Heart right ventricle (tissue), 16 donors: ENCODE data around the gene GRIK2. TPM values are rescaled to one million over a fixed set of nuclear protein-coding genes. Genes with fewer than 3 reads are reported as not detected.

Source experiments
- ATAC-seq, 8 donors: fragments of 200-7000 bp; cut with Tn5 transposase; one replicate each; pipeline ENCODE4 v1.9.1; 2020; ENCODE audit warnings: mild to moderate bottlenecking in 8 of 8, moderate library complexity in 8 of 8, moderate number of reproducible peaks in 1 of 8
- DNase-seq, 2 donors: peaks; one replicate each; pipeline ENCODE4 v3.0.0-alpha.2; 2020
- H3K27ac ChIP-seq, 10 donors: fragments of 200-600 bp; sonication (generic) in 2 of 10; one replicate each; pipeline versions ENCODE4 v1.5.0 to v1.8.0; 2020 to 2022; ENCODE audit warnings: mild to moderate bottlenecking in 3 of 10
- H3K27me3 ChIP-seq, 7 donors: fragments of 200-600 bp; one replicate each; pipeline ENCODE4 v1.8.0; 2021 to 2022; ENCODE audit warnings: mild to moderate bottlenecking in 2 of 7
- H3K36me3 ChIP-seq, 9 donors: fragments of 200-600 bp; sonication (generic) in 1 of 9; one replicate each; pipeline versions ENCODE4 v1.5.0 to v1.8.0; 2020 to 2022; ENCODE audit warnings: mild to moderate bottlenecking in 2 of 9
- H3K4me1 ChIP-seq, 9 donors: fragments of 200-600 bp; sonication (generic) in 1 of 9; one replicate each; pipeline versions ENCODE4 v1.5.0 to v1.8.0; 2020 to 2022; ENCODE audit warnings: mild to moderate bottlenecking in 4 of 9
- H3K4me3 ChIP-seq, 10 donors: fragments of 200-600 bp; sonication (generic) in 2 of 10; one replicate each; pipeline versions ENCODE4 v1.5.0 to v1.8.0; 2020 to 2022; ENCODE audit warnings: mild to moderate bottlenecking in 7 of 10, moderate library complexity in 2 of 10
- H3K9me3 ChIP-seq, 11 donors: fragments of 200-600 bp in 10 of 11; sonication (generic) in 2 of 11; one replicate each; pipeline versions ENCODE4 v1.5.0 to v1.8.0; 2013 to 2022; ENCODE audit warnings: mild to moderate bottlenecking in 2 of 11, control low read depth in 1 of 11, moderate library complexity in 1 of 11
- WGBS, 2 donors: extraction: QIAGEN DNeasy Blood & Tissue Kit; methylation state at CpG; one replicate each; pipeline ENCODE4 v1.1.7; 2013; ENCODE audit warnings: inconsistent platforms in 1 of 2; 5-methylcytosine and 5-hydroxymethylcytosine counted together
- intact Hi-C, 10 donors: fragments of 100-400 bp; cut with DNase I; formaldehyde crosslinking; loops; one replicate each; pipeline versions ENCODE4 v1.11.1 to v1.14.2; 2022
- polyA plus RNA-seq, 2 donors: library from polyadenylated mRNA; stranded (reverse); fragments of 200-250 nt; gene quantifications; one replicate each; pipeline ENCODE4 v1.2.3, GENCODE V29; 2013
- total RNA-seq, 10 donors: library from RNA; stranded (reverse); fragmentation: NEBNext Ultra II Directional in 3 of 10; extraction: Animal tissue kit (Norgen Biotek cat#: 25700) in 3 of 10; gene quantifications; one replicate each; pipeline versions ENCODE4 v1.2.1 to v1.2.4, GENCODE V29; 2021 to 2023
- TF ChIP-seq, protein P1 (sequence below), 9 donors: fragments of 200-600 bp; sonication (generic) in 2 of 9; IDR thresholded peaks; one replicate each; pipeline versions ENCODE4 v1.5.0 to v1.8.0; 2021 to 2022; ENCODE audit warnings: antibody characterized with exemption in 9 of 9, mild to moderate bottlenecking in 5 of 9, moderate library complexity in 1 of 9
- donor health status: Arrhythmogenic right ventricular cardiomyopathy.
- donor health status: ischemic (EF 13 %, LVEDD 7.1; RV severe dilation, severe dysfunction).
- donor health status: healthy with polysubstance abuse.
- donor health status: DM: no; HTN: yes; CAD: no.
- donor health status: DM: no; HTN: no; CAD: no.
- donor health status: ischemic (EF 25% LVEDD 6.9; RV normal size, moderate dysfunction).
- donor health status: ischemic (EF 25% LVEDD 5.7; RV mildly dilated, moderate dysfunction).
- donor health status: healthy.
- donor health status: DM: yes; HTN: yes; CAD: no.
- donor health status: Ischemic cardiomyopathy.
- donor health status: ischemic (EF 35%, LVEDD 5.7; RV mildly dilated, moderate dysfunction).
- donor health status: nonischemic (EF 11% LVEDD 7.7; RV severe dilation, severe dysfunction).
- donor health status: DM: yes; HTN: yes; CAD: no.
- donor health status: PGD.
- donor health status: ischemic (EF 29% LVEDD 5.4; RV normal size, mild dysfunction).
- donor health status: nonischemic (EF 23%, LVEDD 6.1; RV moderate dilation, normal function).

The GRIK2 gene
- total and polyA plus RNA-seq, 12 donors: 0.13 to 7.0 (median 2.5) TPM

DNA sequence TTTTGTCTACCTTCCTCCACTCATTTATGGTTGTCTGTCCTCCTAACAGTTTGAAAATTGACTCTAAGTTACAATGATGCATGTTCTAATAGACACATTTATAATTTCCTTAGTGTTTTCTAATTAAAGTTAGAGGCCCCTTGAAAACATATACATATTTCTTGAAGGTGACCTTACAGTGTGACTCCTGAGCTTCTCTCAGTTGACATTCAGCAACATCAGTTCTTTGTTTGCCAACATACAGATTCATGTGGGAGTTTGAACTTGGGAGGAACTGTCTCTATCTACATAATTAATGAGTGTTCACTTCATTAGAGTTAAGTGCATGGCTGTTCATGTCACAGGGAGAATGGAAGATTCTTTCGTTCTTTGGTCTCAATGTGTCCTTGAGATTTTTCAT lies 658.2 kb downstream of the GRIK2 start:
- no peak overlapping the region for H3K27ac ChIP-seq
- peaks cover 0 to 16% (median 0%) of the 10 kb centered on the region in 11 donors for H3K9me3 ChIP-seq
- H3K27me3 ChIP-seq: no peaks in the 10 kb centered on the region
- no peaks in the 10 kb centered on the region for H3K4me1 ChIP-seq
- no peak overlapping the region for H3K4me3 ChIP-seq
- WGBS, 2 donors: 84 to 85% methylated on average over 1 of the region's 1 CpG
- DNase-seq: no peak
- H3K36me3 ChIP-seq: no peaks in the 10 kb centered on the region
- intact Hi-C loops: no loop called here
- TF ChIP-seq, protein P1, sequence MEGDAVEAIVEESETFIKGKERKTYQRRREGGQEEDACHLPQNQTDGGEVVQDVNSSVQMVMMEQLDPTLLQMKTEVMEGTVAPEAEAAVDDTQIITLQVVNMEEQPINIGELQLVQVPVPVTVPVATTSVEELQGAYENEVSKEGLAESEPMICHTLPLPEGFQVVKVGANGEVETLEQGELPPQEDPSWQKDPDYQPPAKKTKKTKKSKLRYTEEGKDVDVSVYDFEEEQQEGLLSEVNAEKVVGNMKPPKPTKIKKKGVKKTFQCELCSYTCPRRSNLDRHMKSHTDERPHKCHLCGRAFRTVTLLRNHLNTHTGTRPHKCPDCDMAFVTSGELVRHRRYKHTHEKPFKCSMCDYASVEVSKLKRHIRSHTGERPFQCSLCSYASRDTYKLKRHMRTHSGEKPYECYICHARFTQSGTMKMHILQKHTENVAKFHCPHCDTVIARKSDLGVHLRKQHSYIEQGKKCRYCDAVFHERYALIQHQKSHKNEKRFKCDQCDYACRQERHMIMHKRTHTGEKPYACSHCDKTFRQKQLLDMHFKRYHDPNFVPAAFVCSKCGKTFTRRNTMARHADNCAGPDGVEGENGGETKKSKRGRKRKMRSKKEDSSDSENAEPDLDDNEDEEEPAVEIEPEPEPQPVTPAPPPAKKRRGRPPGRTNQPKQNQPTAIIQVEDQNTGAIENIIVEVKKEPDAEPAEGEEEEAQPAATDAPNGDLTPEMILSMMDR (IDR thresholded peaks at IDR 0.05): no peak
- no peak for ATAC-seq

DNA sequence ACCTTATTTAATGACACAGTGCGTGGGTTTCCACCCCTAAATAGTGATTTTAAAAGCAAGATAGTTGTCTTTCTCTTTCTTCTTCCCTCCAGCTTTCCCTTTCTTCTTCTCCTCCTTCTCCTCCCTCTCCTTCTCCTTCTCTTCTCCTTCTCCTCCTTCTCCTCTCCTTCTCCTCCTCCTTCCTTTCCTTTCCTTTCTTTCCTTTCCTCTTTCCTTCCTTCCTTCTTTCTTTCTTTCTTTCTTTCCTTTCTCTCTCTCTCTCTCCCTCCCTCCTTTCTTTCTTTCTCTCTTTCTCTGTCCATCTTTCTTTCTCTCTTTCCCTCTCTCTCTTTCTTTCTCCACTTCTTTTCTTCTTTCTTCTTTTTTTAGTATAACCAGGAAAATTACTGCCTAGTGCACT lies 670.6 kb downstream of the GRIK2 start:
- intact Hi-C loops: no loop called here
- Histone ChIP-seq H3K4me1 (no peaks in the 10 kb centered on the region), H3K4me3 (no peak overlapping the region), H3K9me3 (no peaks in the 10 kb centered on the region), H3K27me3 (no peaks in the 10 kb centered on the region), H3K36me3 (no peaks in the 10 kb centered on the region), H3K27ac (no peak overlapping the region)
- TF ChIP-seq, protein P1 (IDR thresholded peaks at IDR 0.05): no peak
- ATAC-seq: no peak
- WGBS, 2 donors: 44 to 63% methylated on average over 1 of the region's 1 CpG
- no peak for DNase-seq

DNA sequence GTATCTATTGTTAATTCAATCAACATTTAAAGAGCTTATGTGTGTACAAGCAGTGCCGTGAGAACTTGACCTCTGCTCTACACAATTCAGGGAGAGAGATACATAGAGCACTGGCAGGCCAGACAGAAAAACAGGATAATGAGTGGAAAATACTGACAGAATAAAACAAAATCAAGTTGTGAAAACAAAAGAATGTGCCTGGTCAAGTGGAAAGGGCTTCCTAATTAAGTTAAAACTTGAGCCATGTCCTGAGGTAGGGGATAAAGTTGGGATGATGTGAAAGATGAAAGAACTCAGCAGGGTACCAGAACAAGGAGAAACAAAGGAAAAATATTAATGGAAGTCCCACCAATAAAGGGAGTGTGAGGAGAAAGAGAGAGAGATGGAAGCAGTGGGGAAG lies 672.8 kb downstream of the GRIK2 start:
- 47 to 60% methylated on average over 1 of the region's 1 CpG for WGBS, 2 donors
- no peaks in the 10 kb centered on the region for H3K4me1 ChIP-seq

DNA sequence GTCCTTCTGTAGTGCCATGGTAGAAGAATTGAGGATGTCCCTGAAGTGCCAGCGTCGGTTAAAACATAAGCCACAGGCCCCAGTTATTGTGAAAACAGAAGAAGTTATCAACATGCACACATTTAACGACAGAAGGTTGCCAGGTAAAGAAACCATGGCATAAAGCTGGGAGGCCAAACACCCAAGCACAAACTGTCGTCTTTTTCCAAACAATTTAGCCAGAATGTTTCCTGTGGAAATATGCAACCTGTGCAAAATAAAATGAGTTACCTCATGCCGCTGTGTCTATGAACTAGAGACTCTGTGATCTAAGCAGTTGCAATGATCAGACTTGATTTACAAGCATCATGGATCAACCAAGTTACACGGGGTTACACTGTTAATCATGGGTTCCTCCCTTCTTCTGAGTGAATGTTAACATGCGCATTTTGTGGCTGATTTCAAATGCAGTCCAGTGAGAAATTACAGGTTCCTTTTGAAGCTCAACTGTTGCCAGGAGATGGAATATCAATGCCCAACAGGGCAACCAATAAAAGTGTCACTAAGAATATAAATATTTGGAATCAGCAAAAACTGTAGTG lies 674.9 kb downstream of the GRIK2 start:
- TF ChIP-seq, protein P1 (IDR thresholded peaks at IDR 0.05): no peak
- Histone ChIP-seq H3K4me1 (no peaks in the 10 kb centered on the region), H3K36me3 (no peaks in the 10 kb centered on the region), H3K27ac (no peak overlapping the region), H3K9me3 (no peaks in the 10 kb centered on the region), H3K4me3 (no peak overlapping the region), H3K27me3 (no peaks in the 10 kb centered on the region)
- intact Hi-C loops: no loop called here
- DNase-seq (no peak), ATAC-seq (no peak)
- WGBS, 2 donors: 79 to 81% methylated on average over 7 of the region's 7 CpGs

More for the DNA sequence above, 672.8 kb downstream of the GRIK2 start:
- no peaks in the 10 kb centered on the region for H3K36me3 ChIP-seq
- intact Hi-C loops: no loop called here
- no peaks in the 10 kb centered on the region for H3K9me3 ChIP-seq
- H3K4me3 ChIP-seq: no peak overlapping the region
- DNase-seq (no peak), ATAC-seq (no peak)
- H3K27me3 ChIP-seq: no peaks in the 10 kb centered on the region
- TF ChIP-seq, protein P1 (IDR thresholded peaks at IDR 0.05): no peak
- H3K27ac ChIP-seq: no peak overlapping the region
